CD4-positive, alpha-beta memory T cell (primary cell): Measurements from ENCODE around the gene MALRD1. TPM values are rescaled to one million over a fixed set of nuclear protein-coding genes. Genes with fewer than 3 reads are reported as not detected.

ENCODE experiments used
- CTCF ChIA-PET: fragments of 350-600 bp; sonication (Branson Sonifier 250); formaldehyde crosslinking; loops from one replicate; lab custom pipeline; 2021; ENCODE audit warnings: inconsistent platforms; ENCODE audit not compliant: partially characterized antibody; lab: Charles Lee
- POLR2A ChIA-PET: fragments of 350-600 bp; sonication (Branson Sonifier 250); formaldehyde crosslinking; loops from one replicate; lab custom pipeline; 2021; ENCODE audit not compliant: partially characterized antibody; lab: Charles Lee
- DNase-seq, 5 donors: peaks; one replicate each; pipeline versions ENCODE4 v3.0.0 to v3.0.0-alpha.2; 2020 to 2022; ENCODE audit warnings: mixed read lengths in 1 of 5
- H3K27ac ChIP-seq: one replicate; pipeline ENCODE4 v1.7.0; 2013; ENCODE audit warnings: low read depth, low read length
- H3K27me3 ChIP-seq: 2 replicates; pipeline ENCODE4 v1.7.0; 2013; ENCODE audit warnings: mild to moderate bottlenecking, low read length, moderate library complexity; ENCODE audit not compliant: insufficient read depth
- H3K36me3 ChIP-seq: 2 replicates; pipeline ENCODE4 v1.7.0; 2013; ENCODE audit warnings: mild to moderate bottlenecking, low read length, moderate library complexity; ENCODE audit not compliant: insufficient read depth
- H3K4me1 ChIP-seq: 2 replicates; pipeline ENCODE4 v1.7.0; 2013; ENCODE audit warnings: mild to moderate bottlenecking, low read length, moderate library complexity; ENCODE audit not compliant: insufficient read depth
- H3K4me3 ChIP-seq, 2 donors: one replicate each; pipeline ENCODE4 v1.7.0; 2013; ENCODE audit warnings: low read length in 2 of 2, mild to moderate bottlenecking in 1 of 2
- H3K9me3 ChIP-seq, 2 donors: one replicate each; pipeline ENCODE4 v1.7.0; 2013; ENCODE audit warnings: low read length in 2 of 2, control low read depth in 1 of 2; ENCODE audit not compliant: control insufficient read depth in 1 of 2
- H3K27ac Mint-ChIP-seq, 7 donors: one replicate each; pipeline ENCODE4 v1.8.0; 2020 to 2021; ENCODE audit warnings: mixed read lengths in 7 of 7, mild to moderate bottlenecking in 6 of 7, inconsistent platforms in 3 of 7, moderate library complexity in 3 of 7
- H3K27me3 Mint-ChIP-seq, 2 donors: one replicate each; pipeline ENCODE4 v1.8.0; 2020 to 2021; ENCODE audit warnings: mixed read lengths in 2 of 2
- H3K36me3 Mint-ChIP-seq, 2 donors: one replicate each; pipeline ENCODE4 v1.8.0; 2020 to 2021; ENCODE audit warnings: mixed read lengths in 2 of 2, inconsistent platforms in 1 of 2, mild to moderate bottlenecking in 1 of 2
- H3K4me1 Mint-ChIP-seq, 4 donors: one replicate each; pipeline ENCODE4 v1.8.0; 2020 to 2021; ENCODE audit warnings: mixed read lengths in 4 of 4, mild to moderate bottlenecking in 1 of 4
- H3K4me3 Mint-ChIP-seq, 8 donors: one replicate each; pipeline ENCODE4 v1.8.0; 2020 to 2021; ENCODE audit warnings: mixed read lengths in 8 of 8, mild to moderate bottlenecking in 7 of 8, moderate library complexity in 6 of 8, inconsistent platforms in 3 of 8
- H3K9me3 Mint-ChIP-seq, 8 donors: one replicate each; pipeline ENCODE4 v1.8.0; 2020 to 2021; ENCODE audit warnings: mixed read lengths in 8 of 8, mild to moderate bottlenecking in 5 of 8, inconsistent platforms in 3 of 8, moderate library complexity in 1 of 8
- intact Hi-C: fragments of 100-400 bp; cut with micrococcal nuclease; formaldehyde crosslinking; loops from one replicate; pipeline ENCODE4 v1.15.1; 2023
- polyA plus RNA-seq, 2 donors: library from polyadenylated mRNA; unstranded; fragments of 300-500 nt; fragmentation: Illumina TruSeq; gene quantifications; one replicate each; pipeline ENCODE4 v1.2.3, GENCODE V29; 2021
- total RNA-seq, 2 experiments: library from RNA; stranded (reverse); gene quantifications; one replicate each; pipeline ENCODE4 v1.2.3, GENCODE V29; 2021

MALRD1 gene
- total and polyA plus RNA-seq, 4 experiments from 2014 or later, result not detected

- no peaks in the 10 kb centered on the region for H3K36me3 Mint-ChIP-seq
- intact Hi-C loops, result no loop called here
- Histone ChIP-seq H3K27ac (no peak overlapping the region), H3K36me3 (no peaks in the 10 kb centered on the region), H3K27me3 (no peaks in the 10 kb centered on the region), H3K9me3 (no peaks in the 10 kb centered on the region), H3K4me3 (no peak overlapping the region), H3K4me1 (no peaks in the 10 kb centered on the region)
- no peak overlapping the region for H3K27ac Mint-ChIP-seq
- no peaks in the 10 kb centered on the region for H3K4me1 Mint-ChIP-seq
- ChIA-PET CTCF (no interaction called here), POLR2A (no interaction called here)
- H3K27me3 Mint-ChIP-seq, result no peaks in the 10 kb centered on the region
- H3K9me3 Mint-ChIP-seq, result peaks cover 0 to 17% (median 9%) of the 10 kb centered on the region in 8 donors
- no peak overlapping the region for H3K4me3 Mint-ChIP-seq
- no peak for DNase-seq
These were observed 528.0 kb downstream of the MALRD1 start for GRCh38 chr10:19576576-19576975.

- no peak for DNase-seq
- H3K27me3 ChIP-seq, result no peaks in the 10 kb centered on the region
- ChIA-PET POLR2A (no interaction called here), CTCF (no interaction called here)
- Mint-ChIP-seq H3K4me3 (no peak overlapping the region), H3K36me3 (no peaks in the 10 kb centered on the region), H3K27me3 (no peaks in the 10 kb centered on the region), H3K9me3 (peaks cover 0 to 17% (median 7%) of the 10 kb centered on the region in 8 donors), H3K27ac (no peak overlapping the region), H3K4me1 (no peaks in the 10 kb centered on the region)
- intact Hi-C loops, result no loop called here
- no peaks in the 10 kb centered on the region for H3K36me3 ChIP-seq
- no peak overlapping the region for H3K4me3 ChIP-seq
- no peaks in the 10 kb centered on the region for H3K9me3 ChIP-seq
- no peaks in the 10 kb centered on the region for H3K4me1 ChIP-seq
- H3K27ac ChIP-seq, result no peak overlapping the region
These were observed 528.8 kb downstream of the MALRD1 start for GRCh38 chr10:19577381-19577780.

GRCh38 chr10:19577807-19578206 lies 529.2 kb downstream of the MALRD1 start:
- Mint-ChIP-seq H3K9me3 (peaks cover 0 to 17% (median 7%) of the 10 kb centered on the region in 8 donors), H3K27me3 (no peaks in the 10 kb centered on the region), H3K36me3 (no peaks in the 10 kb centered on the region), H3K4me1 (no peaks in the 10 kb centered on the region), H3K27ac (no peak overlapping the region), H3K4me3 (no peak overlapping the region)
- DNase-seq, result no peak
- no peaks in the 10 kb centered on the region for H3K9me3 ChIP-seq
- H3K27me3 ChIP-seq, result no peaks in the 10 kb centered on the region
- no peak overlapping the region for H3K4me3 ChIP-seq
- POLR2A ChIA-PET, result no interaction called here
- CTCF ChIA-PET, result no interaction called here
- intact Hi-C loops, result no loop called here
- H3K27ac ChIP-seq, result no peak overlapping the region
- no peaks in the 10 kb centered on the region for H3K4me1 ChIP-seq
- H3K36me3 ChIP-seq, result no peaks in the 10 kb centered on the region

GRCh38 chr10:19578571-19578970 lies 530.0 kb downstream of the MALRD1 start:
- Histone ChIP-seq H3K9me3 (no peaks in the 10 kb centered on the region), H3K27ac (no peak overlapping the region), H3K4me3 (no peak overlapping the region), H3K4me1 (no peaks in the 10 kb centered on the region), H3K27me3 (no peaks in the 10 kb centered on the region), H3K36me3 (no peaks in the 10 kb centered on the region)
- H3K9me3 Mint-ChIP-seq, result peaks cover 0 to 17% (median 7%) of the 10 kb centered on the region in 8 donors
- H3K36me3 Mint-ChIP-seq, result no peaks in the 10 kb centered on the region
- H3K4me1 Mint-ChIP-seq, result no peaks in the 10 kb centered on the region
- DNase-seq, result no peak
- ChIA-PET POLR2A (no interaction called here), CTCF (no interaction called here)
- no peak overlapping the region for H3K27ac Mint-ChIP-seq
- no peaks in the 10 kb centered on the region for H3K27me3 Mint-ChIP-seq
- intact Hi-C loops, result no loop called here
- no peak overlapping the region for H3K4me3 Mint-ChIP-seq

GRCh38 chr10:19579761-19580545 lies 531.4 kb downstream of the MALRD1 start:
- no peak overlapping the region for H3K4me3 ChIP-seq
- intact Hi-C loops, result no loop called here
- Mint-ChIP-seq H3K4me1 (no peaks in the 10 kb centered on the region), H3K4me3 (no peak overlapping the region), H3K36me3 (no peaks in the 10 kb centered on the region), H3K27me3 (no peaks in the 10 kb centered on the region), H3K9me3 (peaks cover 0 to 14% (median 5%) of the 10 kb centered on the region in 8 donors), H3K27ac (no peak overlapping the region)
- H3K4me1 ChIP-seq, result no peaks in the 10 kb centered on the region
- H3K27me3 ChIP-seq, result no peaks in the 10 kb centered on the region
- POLR2A ChIA-PET, result no interaction called here
- no peak for DNase-seq
- H3K9me3 ChIP-seq, result no peaks in the 10 kb centered on the region
- H3K36me3 ChIP-seq, result no peaks in the 10 kb centered on the region
- H3K27ac ChIP-seq, result no peak overlapping the region
- CTCF ChIA-PET, result interaction anchor here (1.1 kb wide), 1 partner anchor 55 kb away, joined by 3 read pairs; no protein-coding TSS in a partner anchor

GRCh38 chr10:19580691-19581090 lies 532.1 kb downstream of the MALRD1 start:
- Mint-ChIP-seq H3K36me3 (no peaks in the 10 kb centered on the region), H3K27me3 (no peaks in the 10 kb centered on the region), H3K9me3 (peaks cover 0 to 12% (median 7%) of the 10 kb centered on the region in 8 donors), H3K4me3 (no peak overlapping the region), H3K27ac (no peak overlapping the region), H3K4me1 (no peaks in the 10 kb centered on the region)
- Histone ChIP-seq H3K27me3 (no peaks in the 10 kb centered on the region), H3K27ac (no peak overlapping the region), H3K4me1 (no peaks in the 10 kb centered on the region), H3K36me3 (no peaks in the 10 kb centered on the region), H3K4me3 (no peak overlapping the region), H3K9me3 (no peaks in the 10 kb centered on the region)
- intact Hi-C loops, result no loop called here
- POLR2A ChIA-PET, result no interaction called here
- no peak for DNase-seq
- CTCF ChIA-PET, result interaction anchor here (1.1 kb wide), 1 partner anchor 54 kb away, joined by 3 read pairs; no protein-coding TSS in a partner anchor

GRCh38 chr10:19588608-19589007 lies 540.0 kb downstream of the MALRD1 start:
- no peaks in the 10 kb centered on the region for H3K27me3 ChIP-seq
- H3K4me3 ChIP-seq, result no peak overlapping the region
- peaks cover 0 to 11% (median 5%) of the 10 kb centered on the region in 8 donors for H3K9me3 Mint-ChIP-seq
- no peak overlapping the region for H3K27ac Mint-ChIP-seq
- ChIA-PET CTCF (no interaction called here), POLR2A (no interaction called here)
- intact Hi-C loops, result no loop called here
- H3K9me3 ChIP-seq, result no peaks in the 10 kb centered on the region
- H3K4me3 Mint-ChIP-seq, result no peak overlapping the region
- no peaks in the 10 kb centered on the region for H3K4me1 Mint-ChIP-seq
- no peak overlapping the region for H3K27ac ChIP-seq
- H3K36me3 ChIP-seq, result no peaks in the 10 kb centered on the region
- no peak for DNase-seq
- H3K36me3 Mint-ChIP-seq, result peaks cover 0 to 3% of the 10 kb centered on the region in 2 donors
- no peaks in the 10 kb centered on the region for H3K27me3 Mint-ChIP-seq
- no peaks in the 10 kb centered on the region for H3K4me1 ChIP-seq
